ENCODE data around the gene MDFIC2. TPM values are rescaled to one million over a fixed set of nuclear protein-coding genes. Genes with fewer than 3 reads are reported as not detected.

The MDFIC2 gene
- total and polyA plus RNA-seq, 2 of the 13 experiments (the other 11 are each of a cell fraction or from before 2014, with no cell fraction given), result not detected

- TF ChIP-seq FUBP1 (CRISPR knock-in tag; IDR thresholded peaks at IDR 0.05; ENCODE audit: borderline replicate concordance) (no peak), ZNF382 (CRISPR knock-in tag; IDR thresholded peaks at IDR 0.05; ENCODE audit: borderline replicate concordance) (no peak), CBX5 (CRISPR knock-in tag; IDR thresholded peaks at IDR 0.05; ENCODE audit: borderline replicate concordance) (no peak), HDAC6 (IDR thresholded peaks at IDR 0.05; ENCODE audit: low read depth, low read length) (no peak), ZSCAN29 (CRISPR knock-in tag; conservative IDR thresholded peaks at IDR 0.05) (no peak), NFYB (CRISPR knock-in tag; IDR thresholded peaks at IDR 0.05) (no peak), BCL6 (CRISPR knock-in tag; IDR thresholded peaks at IDR 0.05) (no peak), NCOA5 (CRISPR knock-in tag; IDR thresholded peaks at IDR 0.05) (no peak)
Measured at GRCh38 chr3:70186221-70186620, 126.2 kb downstream of the MDFIC2 start (continued).

- H3K9ac ChIP-seq (ENCODE audit: insufficient read depth, low read depth, low read length), result no peak overlapping the region
- 0% methylated on average over 1 of the region's 1 CpG for WGBS (ENCODE audit: low lambda C conversion rate)
- in situ Hi-C loops (cut with HindIII; ENCODE audit: extremely low pct_ligation_motif_present, low pct_unique_long_range_greater_than_20kb), result no loop called here
- H4K20me1 ChIP-seq (ENCODE audit: insufficient read depth, low read length), result no peaks in the 10 kb centered on the region
- FAIRE-seq, result no peak
- ATAC-seq, result no peak
- ChIA-PET POLR2A (no interaction called here), CTCF (ENCODE audit: low intra/inter-chr PET ratio, low total read pairs) (no interaction called here)
- no peaks in the 10 kb centered on the region for H3K4me1 ChIP-seq (ENCODE audit: insufficient read depth, low read length)
- no peaks in the 10 kb centered on the region for H3K79me2 ChIP-seq (ENCODE audit: insufficient read depth, low read length)
- 0 out of 5 replicates have a peak, but pooled peaks cover 1 to 6% of the 10 kb centered on the region in 2 experiments for H3K27me3 ChIP-seq (ENCODE audit: control insufficient read depth in 1 of 2, insufficient read depth in 2 of 2, low read length in 2 of 2)
- intact Hi-C loops (cut with micrococcal nuclease; ENCODE audit: unreplicated experiment), result no loop called here
- H2AFZ ChIP-seq (ENCODE audit: low read length), result no peak overlapping the region
- no peak for DNase-seq (ENCODE audit: low spot score)
- no peak overlapping the region for H3K4me2 ChIP-seq (ENCODE audit: low read depth, low read length)
- H3K27ac ChIP-seq (ENCODE audit: extremely low read length, insufficient read depth, low read length), result no peak overlapping the region
- H3K36me3 ChIP-seq (replicated peaks in 1 of 2; ENCODE audit: control insufficient read depth in 1 of 2, insufficient read depth in 2 of 2, low read length in 2 of 2), result no peaks in the 10 kb centered on the region
- H3K4me3 ChIP-seq (replicated peaks in 1 of 3; ENCODE audit: insufficient read depth in 1 of 3, low read depth in 2 of 3, low read length in 3 of 3), result no peak overlapping the region
- no TSS peak for BruUV-seq (replicated peaks)
- H3K9me3 ChIP-seq (ENCODE audit: low read length), result no peaks in the 10 kb centered on the region
- TF ChIP-seq, protein P1, sequence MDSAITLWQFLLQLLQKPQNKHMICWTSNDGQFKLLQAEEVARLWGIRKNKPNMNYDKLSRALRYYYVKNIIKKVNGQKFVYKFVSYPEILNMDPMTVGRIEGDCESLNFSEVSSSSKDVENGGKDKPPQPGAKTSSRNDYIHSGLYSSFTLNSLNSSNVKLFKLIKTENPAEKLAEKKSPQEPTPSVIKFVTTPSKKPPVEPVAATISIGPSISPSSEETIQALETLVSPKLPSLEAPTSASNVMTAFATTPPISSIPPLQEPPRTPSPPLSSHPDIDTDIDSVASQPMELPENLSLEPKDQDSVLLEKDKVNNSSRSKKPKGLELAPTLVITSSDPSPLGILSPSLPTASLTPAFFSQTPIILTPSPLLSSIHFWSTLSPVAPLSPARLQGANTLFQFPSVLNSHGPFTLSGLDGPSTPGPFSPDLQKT (CRISPR knock-in tag; IDR thresholded peaks at IDR 0.05; ENCODE audit: borderline replicate concordance), result no peak
- TF ChIP-seq SIX1 (CRISPR knock-in tag; IDR thresholded peaks at IDR 0.05; ENCODE audit: borderline replicate concordance), result no peak
- no peak for TF ChIP-seq ARID2 (CRISPR knock-in tag; IDR thresholded peaks at IDR 0.05; ENCODE audit: borderline replicate concordance)
- no peak for TF ChIP-seq CAMTA2 (CRISPR knock-in tag; IDR thresholded peaks at IDR 0.05; ENCODE audit: borderline replicate concordance)
- TF ChIP-seq, protein P2, sequence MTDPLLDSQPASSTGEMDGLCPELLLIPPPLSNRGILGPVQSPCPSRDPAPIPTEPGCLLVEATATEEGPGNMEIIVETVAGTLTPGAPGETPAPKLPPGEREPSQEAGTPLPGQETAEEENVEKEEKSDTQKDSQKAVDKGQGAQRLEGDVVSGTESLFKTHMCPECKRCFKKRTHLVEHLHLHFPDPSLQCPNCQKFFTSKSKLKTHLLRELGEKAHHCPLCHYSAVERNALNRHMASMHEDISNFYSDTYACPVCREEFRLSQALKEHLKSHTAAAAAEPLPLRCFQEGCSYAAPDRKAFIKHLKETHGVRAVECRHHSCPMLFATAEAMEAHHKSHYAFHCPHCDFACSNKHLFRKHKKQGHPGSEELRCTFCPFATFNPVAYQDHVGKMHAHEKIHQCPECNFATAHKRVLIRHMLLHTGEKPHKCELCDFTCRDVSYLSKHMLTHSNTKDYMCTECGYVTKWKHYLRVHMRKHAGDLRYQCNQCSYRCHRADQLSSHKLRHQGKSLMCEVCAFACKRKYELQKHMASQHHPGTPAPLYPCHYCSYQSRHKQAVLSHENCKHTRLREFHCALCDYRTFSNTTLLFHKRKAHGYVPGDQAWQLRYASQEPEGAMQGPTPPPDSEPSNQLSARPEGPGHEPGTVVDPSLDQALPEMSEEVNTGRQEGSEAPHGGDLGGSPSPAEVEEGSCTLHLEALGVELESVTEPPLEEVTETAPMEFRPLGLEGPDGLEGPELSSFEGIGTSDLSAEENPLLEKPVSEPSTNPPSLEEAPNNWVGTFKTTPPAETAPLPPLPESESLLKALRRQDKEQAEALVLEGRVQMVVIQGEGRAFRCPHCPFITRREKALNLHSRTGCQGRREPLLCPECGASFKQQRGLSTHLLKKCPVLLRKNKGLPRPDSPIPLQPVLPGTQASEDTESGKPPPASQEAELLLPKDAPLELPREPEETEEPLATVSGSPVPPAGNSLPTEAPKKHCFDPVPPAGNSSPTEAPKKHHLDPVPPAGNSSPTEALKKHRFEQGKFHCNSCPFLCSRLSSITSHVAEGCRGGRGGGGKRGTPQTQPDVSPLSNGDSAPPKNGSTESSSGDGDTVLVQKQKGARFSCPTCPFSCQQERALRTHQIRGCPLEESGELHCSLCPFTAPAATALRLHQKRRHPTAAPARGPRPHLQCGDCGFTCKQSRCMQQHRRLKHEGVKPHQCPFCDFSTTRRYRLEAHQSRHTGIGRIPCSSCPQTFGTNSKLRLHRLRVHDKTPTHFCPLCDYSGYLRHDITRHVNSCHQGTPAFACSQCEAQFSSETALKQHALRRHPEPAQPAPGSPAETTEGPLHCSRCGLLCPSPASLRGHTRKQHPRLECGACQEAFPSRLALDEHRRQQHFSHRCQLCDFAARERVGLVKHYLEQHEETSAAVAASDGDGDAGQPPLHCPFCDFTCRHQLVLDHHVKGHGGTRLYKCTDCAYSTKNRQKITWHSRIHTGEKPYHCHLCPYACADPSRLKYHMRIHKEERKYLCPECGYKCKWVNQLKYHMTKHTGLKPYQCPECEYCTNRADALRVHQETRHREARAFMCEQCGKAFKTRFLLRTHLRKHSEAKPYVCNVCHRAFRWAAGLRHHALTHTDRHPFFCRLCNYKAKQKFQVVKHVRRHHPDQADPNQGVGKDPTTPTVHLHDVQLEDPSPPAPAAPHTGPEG (CRISPR knock-in tag; IDR thresholded peaks at IDR 0.05), result no peak
- TF ChIP-seq ZNF205 (CRISPR knock-in tag; IDR thresholded peaks at IDR 0.05), result no peak
- TF ChIP-seq ZNF740 (CRISPR knock-in tag; IDR thresholded peaks at IDR 0.05), result no peak
Measured at GRCh38 chr3:70185661-70186060, 126.8 kb downstream of the MDFIC2 start.
